Measurements from ENCODE around the gene GBF1. TPM values are rescaled to one million over a fixed set of nuclear protein-coding genes. Genes with fewer than 3 reads are reported as not detected.
"Not testable (repeated sequence)": the region's sequence is repeated elsewhere in the genome, so short reads cannot be mapped to it uniquely, and the experiment has no call there.

Gene GBF1
- total RNA-seq, 1 experiment from 2014 or later = 23.7 TPM

GRCh38 chr10:102300278-102300843, 55.0 kb downstream of the GBF1 start:
- H3K4ac ChIP-seq (ENCODE audit: low read depth, low read length) = no peak overlapping the region
- H3K23ac ChIP-seq (ENCODE audit: insufficient read length, low read depth, low read length) = no peak overlapping the region
- no peak overlapping the region for H3K56ac ChIP-seq (ENCODE audit: insufficient read length, low read depth, low read length)
- H3K27ac ChIP-seq (ENCODE audit: insufficient read length, low read depth, low read length) = no peak overlapping the region
- no peak overlapping the region for H2BK5ac ChIP-seq (ENCODE audit: insufficient read length, low read length)
- H3K18ac ChIP-seq (ENCODE audit: insufficient read length, low read depth, low read length) = no peak overlapping the region
- no peak overlapping the region for H4K8ac ChIP-seq (replicated peaks; ENCODE audit: insufficient read length, low read depth, low read length)
- no peak overlapping the region for H2BK15ac ChIP-seq (ENCODE audit: low read depth, low read length)
- H3K79me2 ChIP-seq (ENCODE audit: insufficient read depth, low read length) = no peaks in the 10 kb centered on the region
- H3K4me2 ChIP-seq (ENCODE audit: insufficient read depth, insufficient read length, low read length) = no peak overlapping the region
- no CpG with 5 or more reads among the region's 4 CpGs for WGBS (ENCODE audit: extremely low coverage, insufficient read length, low lambda C conversion rate)
- H2BK20ac ChIP-seq (ENCODE audit: low read depth, low read length, poor library complexity, severe bottlenecking) = no peak overlapping the region
- H3K23me2 ChIP-seq (ENCODE audit: insufficient read length, low read depth, low read length, poor library complexity, severe bottlenecking) = no peaks in the 10 kb centered on the region
- H3K27me3 Mint-ChIP-seq (ENCODE audit: low read depth) = no peaks in the 10 kb centered on the region; the same call in 1 of the 2 replicates
- H3K14ac ChIP-seq (ENCODE audit: insufficient read depth, low read length) = no peak overlapping the region
- H2BK12ac ChIP-seq (ENCODE audit: insufficient read length, low read depth, low read length) = no peak overlapping the region
- no peak for DNase-seq
- no peak overlapping the region for H3T11ph ChIP-seq (ENCODE audit: low read length)
- H3K4me1 Mint-ChIP-seq = no peaks in the 10 kb centered on the region
- no peaks in the 10 kb centered on the region for H3K79me1 ChIP-seq (ENCODE audit: insufficient read depth, low read depth, low read length, poor library complexity, severe bottlenecking)
- H2BK120ac ChIP-seq (ENCODE audit: low read depth, low read length, poor library complexity, severe bottlenecking) = no peak overlapping the region
- peaks cover 4 to 12% (median 7%) of the 10 kb centered on the region in 3 experiments; a peak in 4 of 7 replicates for H3K36me3 Mint-ChIP-seq (ENCODE audit: insufficient read depth in 1 of 3, low read depth in 3 of 3)
- H3K4me1 ChIP-seq (ENCODE audit: insufficient read depth, low read length) = no peaks in the 10 kb centered on the region
- no peak overlapping the region for H3K4me3 Mint-ChIP-seq
- H4K91ac ChIP-seq (ENCODE audit: insufficient read length, low read depth, low read length) = no peak overlapping the region
- no peak for TF ChIP-seq CTCF (conservative IDR thresholded peaks at IDR 0.05)
- H2AK5ac ChIP-seq (ENCODE audit: insufficient read length, low read length) = no peak overlapping the region
- H3K27me3 ChIP-seq (ENCODE audit: insufficient read depth, low read length) = no peaks in the 10 kb centered on the region
- H3K27ac Mint-ChIP-seq = no peak overlapping the region
- H3K9ac ChIP-seq (ENCODE audit: extremely low read depth, insufficient read length, low read length) = no peak overlapping the region
- no peaks in the 10 kb centered on the region for H4K20me1 ChIP-seq (ENCODE audit: control insufficient read depth, insufficient read depth, insufficient read length)
- H2AFZ ChIP-seq (ENCODE audit: low read length) = no peak overlapping the region
- H3K9me3 Mint-ChIP-seq = peaks cover 7 to 12% of the 10 kb centered on the region in 2 experiments
- H3K9me3 ChIP-seq (ENCODE audit: control insufficient read depth, low read depth, low read length) = no peaks in the 10 kb centered on the region
- H4K5ac ChIP-seq (ENCODE audit: insufficient read length, low read depth, low read length) = no peak overlapping the region

GRCh38 chr10:102300912-102301311, 55.6 kb downstream of the GBF1 start:
- H3K4ac ChIP-seq (ENCODE audit: low read depth, low read length); H4K8ac ChIP-seq (replicated peaks; ENCODE audit: insufficient read length, low read depth, low read length); H4K91ac ChIP-seq (ENCODE audit: insufficient read length, low read depth, low read length); H3K23me2 ChIP-seq (ENCODE audit: insufficient read length, low read depth, low read length, poor library complexity, severe bottlenecking); H3K4me3 Mint-ChIP-seq; H3K56ac ChIP-seq (ENCODE audit: insufficient read length, low read depth, low read length); H3K27ac ChIP-seq (ENCODE audit: insufficient read length, low read depth, low read length); H3K4me1 Mint-ChIP-seq; H4K20me1 ChIP-seq (ENCODE audit: control insufficient read depth, insufficient read depth, insufficient read length); H3K14ac ChIP-seq (ENCODE audit: insufficient read depth, low read length); DNase-seq; H3K27ac Mint-ChIP-seq; H2BK120ac ChIP-seq (ENCODE audit: low read depth, low read length, poor library complexity, severe bottlenecking); H3K9me3 ChIP-seq (ENCODE audit: control insufficient read depth, low read depth, low read length); H4K5ac ChIP-seq (ENCODE audit: insufficient read length, low read depth, low read length); H2BK15ac ChIP-seq (ENCODE audit: low read depth, low read length); H3K23ac ChIP-seq (ENCODE audit: insufficient read length, low read depth, low read length); H2BK20ac ChIP-seq (ENCODE audit: low read depth, low read length, poor library complexity, severe bottlenecking); H3K4me2 ChIP-seq (ENCODE audit: insufficient read depth, insufficient read length, low read length); H3K18ac ChIP-seq (ENCODE audit: insufficient read length, low read depth, low read length); H3K4me1 ChIP-seq (ENCODE audit: insufficient read depth, low read length); H2BK12ac ChIP-seq (ENCODE audit: insufficient read length, low read depth, low read length); H3K79me1 ChIP-seq (ENCODE audit: insufficient read depth, low read depth, low read length, poor library complexity, severe bottlenecking); H2AK5ac ChIP-seq (ENCODE audit: insufficient read length, low read length); H2AFZ ChIP-seq (ENCODE audit: low read length); H2BK5ac ChIP-seq (ENCODE audit: insufficient read length, low read length); H3K27me3 Mint-ChIP-seq (ENCODE audit: low read depth); H3T11ph ChIP-seq (ENCODE audit: low read length); H3K27me3 ChIP-seq (ENCODE audit: insufficient read depth, low read length); H3K79me2 ChIP-seq (ENCODE audit: insufficient read depth, low read length); H3K9ac ChIP-seq (ENCODE audit: extremely low read depth, insufficient read length, low read length): not testable (repeated sequence)
- peaks cover 7 to 12% of the 10 kb centered on the region in 2 experiments for H3K9me3 Mint-ChIP-seq
- no CpG with 5 or more reads among the region's 3 CpGs for WGBS (ENCODE audit: extremely low coverage, insufficient read length, low lambda C conversion rate)
- peaks cover 4 to 12% (median 7%) of the 10 kb centered on the region in 3 experiments; a peak in 4 of 7 replicates for H3K36me3 Mint-ChIP-seq (ENCODE audit: insufficient read depth in 1 of 3, low read depth in 3 of 3)
